DND-41 (cell line): ENCODE measurements around the gene GABARAP.

Source experiments
- ATAC-seq: fragments of 200-7000 bp; cut with Tn5 transposase; 3 replicates; pipeline ENCODE4 v1.9.1; 2021; ENCODE audit warnings: low read depth; ENCODE audit not compliant: insufficient read depth
- DNase-seq: peaks from one replicate; pipeline ENCODE4 v3.0.0-alpha.2; 2020
- H2AFZ ChIP-seq: 2 replicates; pipeline ENCODE4 v1.6.0; 2012; ENCODE audit warnings: low read depth, low read length
- H3K27ac ChIP-seq: 2 replicates; pipeline ENCODE4 v1.5.1; 2012; ENCODE audit warnings: low read length, inconsistent platforms
- H3K27me3 ChIP-seq: fragments of 200-600 bp; sonication (generic); 2 replicates; pipeline ENCODE4 v1.6.0; 2012; ENCODE audit warnings: low read length, mild to moderate bottlenecking, inconsistent platforms; ENCODE audit not compliant: insufficient read depth, poor library complexity
- H3K36me3 ChIP-seq: 2 replicates; pipeline ENCODE4 v1.5.1; 2012; ENCODE audit warnings: low read length, inconsistent platforms; ENCODE audit not compliant: insufficient read depth
- H3K4me1 ChIP-seq: 2 replicates; pipeline ENCODE4 v1.5.1; 2012; ENCODE audit warnings: mild to moderate bottlenecking, low read length; ENCODE audit not compliant: insufficient read depth
- H3K4me2 ChIP-seq: 2 replicates; pipeline ENCODE4 v1.6.0; 2012; ENCODE audit warnings: mild to moderate bottlenecking, moderate library complexity, low read length, inconsistent platforms; ENCODE audit not compliant: insufficient read depth
- H3K4me3 ChIP-seq, 2 experiments: fragments of 200-600 bp in 1 of 2; shearing (Covaris generic) in 1 of 2; 2 replicates each; pipeline ENCODE4 v1.5.1; 2012 to 2016; ENCODE audit warnings: inconsistent platforms in 2 of 2, low read length in 2 of 2, mild to moderate bottlenecking in 2 of 2, low read depth in 1 of 2, moderate library complexity in 1 of 2
- H3K79me2 ChIP-seq: 2 replicates; pipeline ENCODE4 v1.6.0; 2012; ENCODE audit warnings: low read length, inconsistent platforms; ENCODE audit not compliant: insufficient read depth
- H3K9ac ChIP-seq: 2 replicates; pipeline ENCODE4 v1.6.0; 2012; ENCODE audit warnings: low read depth, mild to moderate bottlenecking, inconsistent platforms, low read length, moderate library complexity
- H3K9me3 ChIP-seq: 2 replicates; pipeline ENCODE4 v1.5.1; 2012; ENCODE audit warnings: low read length, moderate library complexity, mild to moderate bottlenecking, inconsistent platforms; ENCODE audit not compliant: insufficient read depth, severe bottlenecking
- H4K20me1 ChIP-seq: 2 replicates; pipeline ENCODE4 v1.6.0; 2012; ENCODE audit warnings: low read length; ENCODE audit not compliant: insufficient read depth
- CTCF ChIP-seq: IDR thresholded peaks from 2 replicates; pipeline ENCODE4 v1.5.1; 2012; ENCODE audit warnings: borderline replicate concordance, low read length, moderate library complexity, mild to moderate bottlenecking; ENCODE audit not compliant: poor library complexity, severe bottlenecking; ENCODE audit errors: extremely low read depth
- EZH2 ChIP-seq: IDR thresholded peaks from 3 replicates; pipeline ENCODE4 v1.6.1; 2012; ENCODE audit warnings: borderline replicate concordance, low read depth, mild to moderate bottlenecking, moderate library complexity, low read length, inconsistent platforms; ENCODE audit not compliant: severe bottlenecking

The GABARAP gene

DNA sequence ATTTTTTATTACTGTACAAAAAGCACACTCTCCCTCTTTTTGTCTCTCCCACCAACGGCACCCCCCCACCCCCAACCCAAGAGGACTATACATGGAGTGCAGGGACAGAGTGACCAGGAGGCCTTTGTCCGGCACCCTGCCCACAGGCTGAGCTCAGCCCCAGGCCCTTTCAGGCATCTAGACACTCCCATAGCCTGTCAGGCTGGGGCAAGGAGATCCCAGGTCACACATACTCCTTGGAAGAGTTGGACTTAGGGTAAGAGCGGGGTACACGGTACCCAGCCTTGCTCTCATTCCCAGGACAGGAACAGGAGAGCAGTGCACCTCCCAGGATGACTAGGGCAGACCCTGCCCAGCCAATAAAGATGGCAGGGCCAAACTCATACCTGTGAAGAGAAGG lies 17.9 kb upstream of the GABARAP start:
- ATAC-seq (peak; percentile 20; the same call in 1 of the 3 replicates), DNase-seq (no peak)
- Histone ChIP-seq H3K9ac (no peak overlapping the region), H3K27ac (no peak overlapping the region), H3K4me2 (no peak overlapping the region), H3K36me3 (peaks cover 37% of the 10 kb centered on the region), H4K20me1 (no peaks in the 10 kb centered on the region), H3K4me3 (no peak overlapping the region), H3K4me1 (peaks cover 3% of the 10 kb centered on the region; the same call in 1 of the 2 replicates), H3K79me2 (no peaks in the 10 kb centered on the region), H3K9me3 (no peaks in the 10 kb centered on the region), H3K27me3 (no peaks in the 10 kb centered on the region), H2AFZ (no peak overlapping the region)
- no peak for TF ChIP-seq CTCF
- TF ChIP-seq EZH2, result no peak

GRCh38 chr17:7259555-7259889 lies 17.3 kb upstream of the GABARAP start:
- H3K27me3 ChIP-seq, result no peaks in the 10 kb centered on the region
- H3K27ac ChIP-seq, result no peak overlapping the region
- peaks cover 5% of the 10 kb centered on the region for H3K4me1 ChIP-seq
- peaks cover 43% of the 10 kb centered on the region for H3K36me3 ChIP-seq
- no peaks in the 10 kb centered on the region for H4K20me1 ChIP-seq
- ATAC-seq (no peak), DNase-seq (no peak)
- H3K9ac ChIP-seq, result no peak overlapping the region
- H3K79me2 ChIP-seq, result peaks cover 2% of the 10 kb centered on the region
- no peak overlapping the region for H2AFZ ChIP-seq
- no peaks in the 10 kb centered on the region for H3K9me3 ChIP-seq
- no peak for TF ChIP-seq CTCF
- TF ChIP-seq EZH2, result no peak
- H3K4me2 ChIP-seq, result no peak overlapping the region
- no peak overlapping the region for H3K4me3 ChIP-seq

- H3K9ac ChIP-seq, result no peak overlapping the region
- TF ChIP-seq EZH2 (no peak), CTCF (no peak)
Measured at GRCh38 chr17:7258731-7259554, 16.7 kb upstream of the GABARAP start.

More at GRCh38 chr17:7258731-7259554, 16.7 kb upstream of the GABARAP start:
- H3K4me3 ChIP-seq, result no peak overlapping the region
- ATAC-seq (no peak), DNase-seq (no peak)
- H2AFZ ChIP-seq, result no peak overlapping the region
- H3K4me1 ChIP-seq, result peaks cover 10% of the 10 kb centered on the region
- peaks cover 49% of the 10 kb centered on the region for H3K36me3 ChIP-seq
- H4K20me1 ChIP-seq, result no peaks in the 10 kb centered on the region
- H3K27me3 ChIP-seq, result no peaks in the 10 kb centered on the region
- H3K4me2 ChIP-seq, result no peak overlapping the region
- H3K27ac ChIP-seq, result no peak overlapping the region
- H3K79me2 ChIP-seq, result peaks cover 8% of the 10 kb centered on the region
- no peaks in the 10 kb centered on the region for H3K9me3 ChIP-seq
